Umbilical cord (tissue), 2 donors: ENCODE results near the gene YBX3. TPM values are rescaled to one million over a fixed set of nuclear protein-coding genes. Genes with fewer than 3 reads are reported as not detected.
A peak's percentile ranks its signal among the peaks of the same experiment; 100 is the strongest.

Experiments used
- DNase-seq: peaks from one replicate; pipeline ENCODE4 v3.0.0-alpha.2; 2015; ENCODE audit warnings: low spot score
- total RNA-seq: library from RNA; depleted of rRNA; stranded (reverse); fragments of >200 nt; gene quantifications from one replicate; pipeline ENCODE4 v1.2.3, GENCODE V29; 2014; ENCODE audit warnings: low replicate concordance; ENCODE audit not compliant: insufficient read depth

The YBX3 gene
- total RNA-seq, 1 donor from 2014 or later = 121 TPM

DNA sequence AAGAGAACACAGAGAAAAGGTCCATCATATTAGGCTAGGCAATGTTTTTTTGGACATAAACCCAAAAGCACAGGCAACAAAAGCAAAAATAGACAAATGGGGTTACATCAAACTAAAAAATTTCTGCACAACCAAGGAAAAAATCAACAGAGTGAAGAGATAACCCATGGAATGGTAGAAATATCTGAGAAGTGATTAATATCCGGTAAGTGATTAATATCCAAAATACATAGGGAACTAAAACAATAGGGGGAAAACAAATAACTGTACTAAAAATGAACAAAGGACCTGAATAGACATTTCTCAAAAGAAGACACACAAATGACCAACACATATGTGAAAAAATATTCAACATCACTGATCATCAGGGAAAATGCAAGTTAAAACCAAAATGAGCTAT lies 53.6 kb downstream of the YBX3 start:
- no peak for DNase-seq

GRCh38 chr12:10668526-10668925 lies 54.6 kb downstream of the YBX3 start:
- no peak for DNase-seq

DNA sequence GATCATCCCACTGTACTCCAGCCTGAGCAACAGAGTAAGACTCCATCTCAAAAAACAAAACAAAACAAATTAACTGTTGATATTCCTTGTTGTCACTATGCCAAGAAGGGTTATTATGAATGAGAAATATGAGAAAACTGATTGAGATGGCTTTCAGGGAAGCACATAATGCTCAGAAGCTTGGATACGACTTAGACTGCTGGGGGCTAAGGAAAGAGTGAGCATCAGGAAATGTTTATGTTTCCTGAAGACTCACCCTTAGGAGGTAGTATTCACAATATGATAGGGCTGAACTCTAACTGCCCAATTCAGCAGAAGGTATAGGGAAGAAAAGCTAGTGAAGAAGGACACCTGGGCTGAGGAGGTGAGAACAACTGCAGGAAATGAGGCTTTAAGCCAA lies 55.5 kb downstream of the YBX3 start:
- no peak for DNase-seq

- DNase-seq = no peak
Observed at GRCh38 chr12:10664499-10664898, 58.6 kb downstream of the YBX3 start.

DNA sequence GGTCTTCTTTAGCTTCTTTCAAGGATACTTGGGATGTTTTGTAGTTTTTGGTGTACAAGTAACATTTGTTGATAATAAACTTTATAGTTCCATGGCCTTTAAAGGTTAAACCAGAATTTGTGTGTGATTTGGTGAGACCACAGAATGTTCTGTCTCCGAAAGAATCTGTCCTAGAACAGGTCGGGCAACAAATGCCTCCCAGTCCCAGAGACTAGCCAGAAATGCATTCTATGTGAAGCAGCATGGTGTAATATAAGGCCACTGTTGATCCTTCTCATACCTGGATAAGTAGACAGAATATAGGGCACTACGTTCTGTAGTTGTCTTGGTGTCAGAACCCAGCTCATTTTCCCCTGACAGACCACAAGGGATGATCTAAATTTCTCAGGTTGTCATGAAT lies 59.3 kb downstream of the YBX3 start:
- DNase-seq = peak; percentile 10

- no peak for DNase-seq
Observed at GRCh38 chr12:10661338-10661737, 61.8 kb downstream of the YBX3 start.

- no peak for DNase-seq
Observed at GRCh38 chr12:10654003-10654402, 69.1 kb downstream of the YBX3 start.

GRCh38 chr12:10652192-10652591 lies 70.9 kb downstream of the YBX3 start:
- peak; percentile 21 for DNase-seq

Other genes with a start within 250 kb of the YBX3 start
- 3.9 TPM for gene EIF2S3B, start 217.4 kb downstream of the YBX3 start, total RNA-seq
- gene MAGOHB, start 109.7 kb downstream of the YBX3 start, total RNA-seq = 29.1 TPM
- 2.4 TPM for gene STYK1, start 49.3 kb downstream of the YBX3 start, total RNA-seq
- gene TAS2R7, start 79.3 kb upstream of the YBX3 start, total RNA-seq = 2.9 TPM
- 1.7 TPM for gene TAS2R8, start 84.0 kb upstream of the YBX3 start, total RNA-seq
- gene TAS2R9, start 86.8 kb upstream of the YBX3 start, total RNA-seq = 1.7 TPM
- gene TAS2R10, start 103.0 kb upstream of the YBX3 start, total RNA-seq = 2.6 TPM
- gene PRR4, start 126.2 kb upstream of the YBX3 start, total RNA-seq = 3.9 TPM
- gene PRH1, start 160.9 kb upstream of the YBX3 start, total RNA-seq = 9.6 TPM
- 5.3 TPM for gene TAS2R13, start 186.2 kb upstream of the YBX3 start, total RNA-seq
- 1.4 TPM for gene PRH2, start 205.9 kb upstream of the YBX3 start, total RNA-seq
- gene TAS2R14, start 215.9 kb upstream of the YBX3 start, total RNA-seq = 21.4 TPM